ENCODE data around the gene GALNT1.

The GALNT1 gene

GRCh38 chr18:35745814-35746213 is 164.3 kb downstream of the GALNT1 start:
- Mint-ChIP-seq H3K4me3 (no peak overlapping the region), H3K27me3 (ENCODE audit: low read depth, poor library complexity) (peaks cover 20% of the 10 kb centered on the region), H3K27ac (peak overlapping the region; percentile 16), H3K36me3 (ENCODE audit: low read depth) (no peaks in the 10 kb centered on the region), H3K4me1 (peaks cover 11% of the 10 kb centered on the region), H3K9me3 (peaks cover 5% of the 10 kb centered on the region)
- TF ChIP-seq CTCF (IDR thresholded peaks at IDR 0.05) = no peak
- no peak for DNase-seq

- H3K27ac Mint-ChIP-seq = no peak overlapping the region
Observed at GRCh38 chr18:35746826-35747339, 165.3 kb downstream of the GALNT1 start.

GRCh38 chr18:35747894-35748472 is 166.4 kb downstream of the GALNT1 start:
- Mint-ChIP-seq H3K27me3 (ENCODE audit: low read depth, poor library complexity) (peaks cover 16% of the 10 kb centered on the region), H3K27ac (no peak overlapping the region), H3K36me3 (ENCODE audit: low read depth) (no peaks in the 10 kb centered on the region), H3K4me3 (no peak overlapping the region), H3K4me1 (peaks cover 11% of the 10 kb centered on the region), H3K9me3 (peaks cover 5% of the 10 kb centered on the region)
- TF ChIP-seq CTCF (IDR thresholded peaks at IDR 0.05) = no peak
- DNase-seq = no peak

More at GRCh38 chr18:35746826-35747339, 165.3 kb downstream of the GALNT1 start:
- peaks cover 16% of the 10 kb centered on the region for H3K27me3 Mint-ChIP-seq (ENCODE audit: low read depth, poor library complexity)
- H3K36me3 Mint-ChIP-seq (ENCODE audit: low read depth) = no peaks in the 10 kb centered on the region
- H3K9me3 Mint-ChIP-seq = peaks cover 5% of the 10 kb centered on the region
- peaks cover 11% of the 10 kb centered on the region for H3K4me1 Mint-ChIP-seq
- no peak for DNase-seq
- H3K4me3 Mint-ChIP-seq = no peak overlapping the region
- no peak for TF ChIP-seq CTCF (IDR thresholded peaks at IDR 0.05)

- DNase-seq = no peak
- Mint-ChIP-seq H3K4me3 (no peak overlapping the region), H3K36me3 (ENCODE audit: low read depth) (no peaks in the 10 kb centered on the region), H3K4me1 (peaks cover 11% of the 10 kb centered on the region), H3K27ac (no peak overlapping the region), H3K9me3 (peaks cover 5% of the 10 kb centered on the region), H3K27me3 (ENCODE audit: low read depth, poor library complexity) (peaks cover 16% of the 10 kb centered on the region)
- no peak for TF ChIP-seq CTCF (IDR thresholded peaks at IDR 0.05)
Observed at GRCh38 chr18:35749701-35750100, 168.2 kb downstream of the GALNT1 start.

GRCh38 chr18:35750929-35751328 is 169.4 kb downstream of the GALNT1 start:
- Mint-ChIP-seq H3K27ac (no peak overlapping the region), H3K27me3 (ENCODE audit: low read depth, poor library complexity) (peaks cover 15% of the 10 kb centered on the region), H3K4me1 (peaks cover 11% of the 10 kb centered on the region), H3K36me3 (ENCODE audit: low read depth) (no peaks in the 10 kb centered on the region), H3K4me3 (no peak overlapping the region), H3K9me3 (no peaks in the 10 kb centered on the region)
- no peak for TF ChIP-seq CTCF (IDR thresholded peaks at IDR 0.05)
- DNase-seq = no peak

GRCh38 chr18:35753306-35753910 is 171.9 kb downstream of the GALNT1 start:
- Mint-ChIP-seq H3K27ac (no peak overlapping the region), H3K36me3 (ENCODE audit: low read depth) (no peaks in the 10 kb centered on the region), H3K9me3 (peaks cover 7% of the 10 kb centered on the region), H3K27me3 (ENCODE audit: low read depth, poor library complexity) (peaks cover 16% of the 10 kb centered on the region), H3K4me3 (no peak overlapping the region), H3K4me1 (peaks cover 6% of the 10 kb centered on the region)
- no peak for TF ChIP-seq CTCF (IDR thresholded peaks at IDR 0.05)
- no peak for DNase-seq

Data from nephron progenitor cell (in vitro differentiated cells).